H9 (cell line): ENCODE measurements around the gene ZBTB16. TPM values are rescaled to one million over a fixed set of nuclear protein-coding genes. Genes with fewer than 3 reads are reported as not detected.

Source experiments
- DNase-seq: peaks from one replicate; pipeline ENCODE4 v3.0.0-alpha.2; 2017
- H2AFZ ChIP-seq: one replicate; pipeline ENCODE4 v1.6.1; 2013; ENCODE audit warnings: mild to moderate bottlenecking, low read length, control low read depth, moderate library complexity
- H2AK5ac ChIP-seq: 2 replicates; pipeline ENCODE4 v1.6.1; 2013; ENCODE audit warnings: low read length, control low read depth, mixed read lengths; ENCODE audit not compliant: insufficient read length
- H2BK120ac ChIP-seq: one replicate; pipeline ENCODE4 v1.6.1; 2013; ENCODE audit warnings: low read depth, mild to moderate bottlenecking, low read length, control low read depth, inconsistent platforms; ENCODE audit not compliant: poor library complexity, severe bottlenecking
- H2BK12ac ChIP-seq: 2 replicates; pipeline ENCODE4 v1.6.1; 2013; ENCODE audit warnings: low read length, control low read depth, mixed read lengths, low read depth; ENCODE audit not compliant: insufficient read length
- H2BK15ac ChIP-seq: 2 replicates; pipeline ENCODE4 v1.6.1; 2013; ENCODE audit warnings: low read depth, low read length, control low read depth
- H2BK20ac ChIP-seq: one replicate; pipeline ENCODE4 v1.6.1; 2013; ENCODE audit warnings: low read depth, mild to moderate bottlenecking, low read length, control low read depth, inconsistent platforms; ENCODE audit not compliant: poor library complexity, severe bottlenecking
- H2BK5ac ChIP-seq: 2 replicates; pipeline ENCODE4 v1.6.1; 2013; ENCODE audit warnings: low read length, control low read depth, mixed read lengths; ENCODE audit not compliant: insufficient read length
- H3K14ac ChIP-seq: 2 replicates; pipeline ENCODE4 v1.6.1; 2013; ENCODE audit warnings: low read length, control low read depth; ENCODE audit not compliant: insufficient read depth
- H3K18ac ChIP-seq: 2 replicates; pipeline ENCODE4 v1.6.1; 2013; ENCODE audit warnings: low read depth, mild to moderate bottlenecking, mixed read lengths, low read length, control low read depth; ENCODE audit not compliant: insufficient read length
- H3K23ac ChIP-seq: 2 replicates; pipeline ENCODE4 v1.6.1; 2013; ENCODE audit warnings: low read length, control low read depth, mixed read lengths, low read depth; ENCODE audit not compliant: insufficient read length
- H3K23me2 ChIP-seq: 2 replicates; pipeline ENCODE4 v1.6.1; 2013; ENCODE audit warnings: low read depth, mild to moderate bottlenecking, mixed read lengths, low read length, control low read depth; ENCODE audit not compliant: insufficient read length, poor library complexity, severe bottlenecking
- H3K27ac ChIP-seq: 2 replicates; pipeline ENCODE4 v1.5.1; 2013; ENCODE audit warnings: low read length, control low read depth, mixed read lengths, low read depth; ENCODE audit not compliant: insufficient read length
- H3K27me3 ChIP-seq: 2 replicates; pipeline ENCODE4 v1.6.1; 2013; ENCODE audit warnings: low read length, control low read depth, inconsistent platforms; ENCODE audit not compliant: insufficient read depth
- H3K4ac ChIP-seq: 2 replicates; pipeline ENCODE4 v1.6.1; 2013; ENCODE audit warnings: low read depth, mild to moderate bottlenecking, control low read depth, inconsistent platforms, low read length, moderate library complexity
- H3K4me1 ChIP-seq: 2 replicates; pipeline ENCODE4 v1.6.1; 2013; ENCODE audit warnings: low read length, control low read depth, inconsistent platforms; ENCODE audit not compliant: insufficient read depth
- H3K4me2 ChIP-seq: 2 replicates; pipeline ENCODE4 v1.6.1; 2013; ENCODE audit warnings: low read length, control low read depth, mixed read lengths; ENCODE audit not compliant: insufficient read length, insufficient read depth
- H3K56ac ChIP-seq: 2 replicates; pipeline ENCODE4 v1.6.1; 2013; ENCODE audit warnings: low read depth, mild to moderate bottlenecking, mixed read lengths, low read length, control low read depth; ENCODE audit not compliant: insufficient read length
- H3K79me1 ChIP-seq: 2 replicates; pipeline ENCODE4 v1.6.1; 2013; ENCODE audit warnings: low read depth, mild to moderate bottlenecking, moderate library complexity, low read length, control low read depth, inconsistent platforms; ENCODE audit not compliant: insufficient read depth, poor library complexity, severe bottlenecking
- H3K79me2 ChIP-seq: 2 replicates; pipeline ENCODE4 v1.6.1; 2013; ENCODE audit warnings: low read length, control low read depth, inconsistent platforms; ENCODE audit not compliant: insufficient read depth
- H3K9ac ChIP-seq: 2 replicates; pipeline ENCODE4 v1.6.1; 2013; ENCODE audit warnings: low read length, control low read depth, mixed read lengths; ENCODE audit not compliant: insufficient read length; ENCODE audit errors: extremely low read depth
- H3K9me3 ChIP-seq: one replicate; pipeline ENCODE4 v1.6.1; 2013; ENCODE audit warnings: low read depth, low read length, inconsistent platforms; ENCODE audit not compliant: control insufficient read depth
- H3T11ph ChIP-seq: one replicate; pipeline ENCODE4 v1.6.1; 2013; ENCODE audit warnings: mild to moderate bottlenecking, low read length, control low read depth, inconsistent platforms
- H4K20me1 ChIP-seq: one replicate; pipeline ENCODE4 v1.6.1; 2013; ENCODE audit not compliant: control insufficient read depth, insufficient read length, insufficient read depth
- H4K5ac ChIP-seq: 2 replicates; pipeline ENCODE4 v1.6.1; 2013; ENCODE audit warnings: low read depth, mild to moderate bottlenecking, mixed read lengths, low read length, control low read depth; ENCODE audit not compliant: insufficient read length
- H4K8ac ChIP-seq: replicated peaks from 2 replicates; pipeline ENCODE4 v1.6.1; 2013; ENCODE audit warnings: low read length, control low read depth, mixed read lengths, low read depth; ENCODE audit not compliant: insufficient read length
- H4K91ac ChIP-seq: 2 replicates; pipeline ENCODE4 v1.6.1; 2013; ENCODE audit warnings: low read depth, mild to moderate bottlenecking, moderate library complexity, mixed read lengths, low read length, control low read depth; ENCODE audit not compliant: insufficient read length
- H3K27ac Mint-ChIP-seq, 3 experiments: 2 replicates in 2 of 3; 3 replicates in 1 of 3; pipeline ENCODE4 v1.8.0; 2020 to 2021; ENCODE audit warnings: mixed read lengths in 3 of 3, mild to moderate bottlenecking in 1 of 3, moderate library complexity in 1 of 3
- H3K27me3 Mint-ChIP-seq: 2 replicates; pipeline ENCODE4 v1.8.0; 2021; ENCODE audit warnings: low read depth, mild to moderate bottlenecking, moderate library complexity, mixed read lengths
- H3K36me3 Mint-ChIP-seq, 3 experiments: 2 replicates in 2 of 3; 3 replicates in 1 of 3; pipeline ENCODE4 v1.8.0; 2020 to 2021; ENCODE audit warnings: low read depth in 3 of 3, mixed read lengths in 3 of 3; ENCODE audit not compliant: insufficient read depth in 1 of 3
- H3K4me1 Mint-ChIP-seq, 2 experiments: 2 replicates each; pipeline ENCODE4 v1.8.0; 2020; ENCODE audit warnings: mixed read lengths in 2 of 2
- H3K4me3 Mint-ChIP-seq, 2 experiments: 2 replicates in 1 of 2; 3 replicates in 1 of 2; pipeline ENCODE4 v1.8.0; 2020 to 2021; ENCODE audit warnings: mild to moderate bottlenecking in 2 of 2, mixed read lengths in 2 of 2, moderate library complexity in 1 of 2
- H3K9me3 Mint-ChIP-seq, 2 experiments: 2 replicates in 1 of 2; 3 replicates in 1 of 2; pipeline ENCODE4 v1.8.0; 2020; ENCODE audit warnings: mild to moderate bottlenecking in 2 of 2, mixed read lengths in 2 of 2, moderate library complexity in 1 of 2
- WGBS: extraction: QIAGEN DNeasy Blood & Tissue Kit; methylation state at CpG from one replicate; pipeline ENCODE4 v1.1.7; 2013; ENCODE audit warnings: missing lambda C conversion rate, low lambda C conversion rate, mixed read lengths; ENCODE audit not compliant: insufficient read length; ENCODE audit errors: extremely low coverage; 5-methylcytosine and 5-hydroxymethylcytosine counted together
- total RNA-seq: library from RNA; stranded (reverse); gene quantifications from 2 replicates; pipeline ENCODE4 v1.2.1, GENCODE V29; 2021
- TF ChIP-seq, protein P1 (sequence below): fragments of 200-600 bp; sonication (generic); conservative IDR thresholded peaks from 3 replicates; pipeline ENCODE4 v1.8.0; 2021; ENCODE audit warnings: antibody characterized with exemption, mild to moderate bottlenecking

The ZBTB16 gene
- total RNA-seq, 1 experiment from 2014 or later, result not detected

DNA sequence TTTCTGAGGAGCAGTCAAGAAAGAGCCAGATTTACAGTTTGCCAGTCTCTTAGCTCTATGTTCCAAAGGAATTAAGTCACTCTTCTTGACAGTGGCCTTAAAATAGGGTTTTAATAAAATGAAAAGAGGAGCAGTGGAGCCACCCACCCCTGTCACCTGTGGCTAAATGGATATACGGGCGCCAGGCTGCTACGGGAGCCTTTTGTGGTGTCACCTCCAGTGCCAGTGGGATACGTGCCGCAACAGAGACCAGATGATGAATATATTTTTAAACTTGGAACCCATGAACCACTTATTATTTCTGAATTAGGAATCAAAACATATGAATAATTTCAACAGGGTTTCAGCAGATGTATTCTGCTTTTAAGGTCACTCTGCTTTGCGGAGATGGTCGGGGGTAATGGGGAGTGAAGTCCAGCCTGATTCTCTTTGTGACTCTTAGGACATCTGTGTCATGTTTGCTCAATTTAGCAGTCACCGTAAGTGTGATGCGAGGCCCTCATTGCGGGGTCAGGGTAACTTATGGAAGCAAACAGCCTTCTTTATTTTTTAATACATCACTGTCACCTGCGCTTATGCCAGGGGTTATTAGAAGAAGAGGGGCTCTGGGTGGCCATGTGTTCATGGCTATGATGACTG lies 64.3 kb downstream of the ZBTB16 start:
- Histone ChIP-seq H4K8ac (no peak overlapping the region), H3K9ac (no peak overlapping the region), H3K27ac (no peak overlapping the region), H3T11ph (no peak overlapping the region), H2AK5ac (no peak overlapping the region), H4K5ac (no peak overlapping the region), H3K27me3 (no peaks in the 10 kb centered on the region), H3K9me3 (no peaks in the 10 kb centered on the region), H2BK12ac (no peak overlapping the region), H3K79me1 (no peaks in the 10 kb centered on the region), H2BK120ac (no peak overlapping the region), H2AFZ (no peak overlapping the region), H4K91ac (no peak overlapping the region), H3K4me2 (no peak overlapping the region), H3K56ac (no peak overlapping the region), H3K4me1 (no peaks in the 10 kb centered on the region), H4K20me1 (no peaks in the 10 kb centered on the region), H2BK5ac (no peak overlapping the region), H2BK20ac (no peak overlapping the region), H3K23me2 (no peaks in the 10 kb centered on the region), H3K18ac (no peak overlapping the region), H3K14ac (no peak overlapping the region), H3K79me2 (no peaks in the 10 kb centered on the region), H3K4ac (no peak overlapping the region), H2BK15ac (no peak overlapping the region), H3K23ac (no peak overlapping the region)
- TF ChIP-seq, protein P1, sequence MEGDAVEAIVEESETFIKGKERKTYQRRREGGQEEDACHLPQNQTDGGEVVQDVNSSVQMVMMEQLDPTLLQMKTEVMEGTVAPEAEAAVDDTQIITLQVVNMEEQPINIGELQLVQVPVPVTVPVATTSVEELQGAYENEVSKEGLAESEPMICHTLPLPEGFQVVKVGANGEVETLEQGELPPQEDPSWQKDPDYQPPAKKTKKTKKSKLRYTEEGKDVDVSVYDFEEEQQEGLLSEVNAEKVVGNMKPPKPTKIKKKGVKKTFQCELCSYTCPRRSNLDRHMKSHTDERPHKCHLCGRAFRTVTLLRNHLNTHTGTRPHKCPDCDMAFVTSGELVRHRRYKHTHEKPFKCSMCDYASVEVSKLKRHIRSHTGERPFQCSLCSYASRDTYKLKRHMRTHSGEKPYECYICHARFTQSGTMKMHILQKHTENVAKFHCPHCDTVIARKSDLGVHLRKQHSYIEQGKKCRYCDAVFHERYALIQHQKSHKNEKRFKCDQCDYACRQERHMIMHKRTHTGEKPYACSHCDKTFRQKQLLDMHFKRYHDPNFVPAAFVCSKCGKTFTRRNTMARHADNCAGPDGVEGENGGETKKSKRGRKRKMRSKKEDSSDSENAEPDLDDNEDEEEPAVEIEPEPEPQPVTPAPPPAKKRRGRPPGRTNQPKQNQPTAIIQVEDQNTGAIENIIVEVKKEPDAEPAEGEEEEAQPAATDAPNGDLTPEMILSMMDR, result no peak
- H3K9me3 Mint-ChIP-seq, result no peaks in the 10 kb centered on the region; a peak in 1 of 5 replicates
- no peaks in the 10 kb centered on the region for H3K36me3 Mint-ChIP-seq
- no peak overlapping the region for H3K27ac Mint-ChIP-seq
- peaks cover 41% of the 10 kb centered on the region for H3K27me3 Mint-ChIP-seq
- DNase-seq, result no peak
- H3K4me3 Mint-ChIP-seq, result no peak overlapping the region
- no CpG with 5 or more reads among the region's 11 CpGs for WGBS
- no peaks in the 10 kb centered on the region for H3K4me1 Mint-ChIP-seq
